Keratinocyte (primary cell): ENCODE results near the gene LRRC63. TPM values are rescaled to one million over a fixed set of nuclear protein-coding genes. Genes with fewer than 3 reads are reported as not detected.
"Not testable (repeated sequence)": the region's sequence is repeated elsewhere in the genome, so short reads cannot be mapped to it uniquely, and the experiment has no call there.

Source experiments
- DNase-seq: peaks from one replicate; pipeline ENCODE4 v3.0.0-alpha.2; 2011; ENCODE audit warnings: low read depth, missing footprints, low spot score
- FAIRE-seq: peaks from 2 replicates; lab custom pipeline; 2011; peaks lifted over from hg19 to GRCh38; lab: Jason Lieb, UNC
- H2AFZ ChIP-seq: 2 replicates; pipeline ENCODE4 v1.6.0; 2012; ENCODE audit warnings: low read length, control low read depth, inconsistent platforms; ENCODE audit not compliant: control insufficient read depth
- H3K27ac ChIP-seq: 2 replicates; pipeline ENCODE4 v1.5.1; 2011; ENCODE audit warnings: low read length; ENCODE audit not compliant: control insufficient read depth, insufficient read depth
- H3K27me3 ChIP-seq: 3 replicates; pipeline ENCODE4 v1.6.0; 2011; ENCODE audit warnings: low read length; ENCODE audit not compliant: control insufficient read depth, insufficient read depth; ENCODE audit errors: extremely low read depth
- H3K36me3 ChIP-seq, 2 experiments: 2 replicates in 1 of 2; 3 replicates in 1 of 2; pipeline ENCODE4 v1.5.1; 2011; ENCODE audit warnings: low read length in 2 of 2, mild to moderate bottlenecking in 1 of 2; ENCODE audit not compliant: control insufficient read depth in 2 of 2, insufficient read depth in 2 of 2; ENCODE audit errors: extremely low read depth in 1 of 2
- H3K4me1 ChIP-seq: 3 replicates; pipeline ENCODE4 v1.5.1; 2011; ENCODE audit warnings: low read length; ENCODE audit not compliant: control insufficient read depth, insufficient read depth; ENCODE audit errors: extremely low read depth
- H3K4me2 ChIP-seq: 3 replicates; pipeline ENCODE4 v1.6.0; 2011; ENCODE audit warnings: low read depth, low read length; ENCODE audit not compliant: control insufficient read depth, insufficient read depth; ENCODE audit errors: extremely low read depth
- H3K4me3 ChIP-seq, 3 experiments: fragments of 200-600 bp in 1 of 3; sonication (generic) in 1 of 3; 2 replicates in 2 of 3; 3 replicates in 1 of 3; pipeline ENCODE4 v1.5.1; 2011 to 2016; ENCODE audit warnings: low read length in 3 of 3, mild to moderate bottlenecking in 3 of 3, control low read depth in 2 of 3, inconsistent platforms in 1 of 3, low read depth in 1 of 3, mixed read lengths in 1 of 3, mixed run types in 1 of 3, moderate library complexity in 1 of 3; ENCODE audit not compliant: control insufficient read depth in 2 of 3, insufficient read depth in 2 of 3; ENCODE audit errors: extremely low read depth in 1 of 3
- H3K79me2 ChIP-seq: 2 replicates; pipeline ENCODE4 v1.6.0; 2012; ENCODE audit warnings: low read length; ENCODE audit not compliant: control insufficient read depth, insufficient read depth
- H3K9ac ChIP-seq: 3 replicates; pipeline ENCODE4 v1.6.0; 2011; ENCODE audit warnings: low read length; ENCODE audit not compliant: control insufficient read depth, insufficient read depth; ENCODE audit errors: extremely low read depth
- H3K9me1 ChIP-seq: 3 replicates; pipeline ENCODE4 v1.6.0; 2011; ENCODE audit warnings: low read length; ENCODE audit not compliant: control insufficient read depth, insufficient read depth; ENCODE audit errors: extremely low read depth
- H3K9me3 ChIP-seq: 2 replicates; pipeline ENCODE4 v1.5.1; 2012; ENCODE audit warnings: low read depth, low read length; ENCODE audit not compliant: control insufficient read depth
- H4K20me1 ChIP-seq: 3 replicates; pipeline ENCODE4 v1.6.0; 2011; ENCODE audit warnings: low read length; ENCODE audit not compliant: control insufficient read depth, insufficient read depth; ENCODE audit errors: extremely low read depth
- EZH2 ChIP-seq: IDR thresholded peaks from one replicate; pipeline ENCODE4 v1.6.1; 2012; ENCODE audit warnings: inconsistent platforms, mild to moderate bottlenecking, low read length, moderate library complexity
- dilution Hi-C: fragments of 300-500 bp; cut with MboI; formaldehyde crosslinking; loops from one replicate; pipeline ENCODE4 v1.7.0; 2020; ENCODE audit warnings: low sequenced_read_pairs; ENCODE audit not compliant: extremely low pct_ligation_motif_present
- polyA minus RNA-seq, 3 experiments: library from RNA; depleted of rRNA, polyadenylated mRNA; stranded (reverse); fragments of >200 nt; gene quantifications; 1 replicate in 1 of 3; 2 replicates in 1 of 3; 3 replicates in 1 of 3; pipeline ENCODE4 v1.2.3, GENCODE V29; 2011
- polyA plus RNA-seq, 5 experiments: library from polyadenylated mRNA; depleted of rRNA in 3 of 5; stranded (reverse) in 3 of 5; stranded (forward) in 1 of 5; unstranded in 1 of 5; fragments of >200 nt; gene quantifications; 1 replicate in 1 of 5; 2 replicates in 3 of 5; 3 replicates in 1 of 5; pipeline versions ENCODE4 v1.2.1 to v1.2.3, GENCODE V29; 2011 to 2012; ENCODE audit warnings: missing spikeins in 2 of 5, low read depth in 1 of 5, low replicate concordance in 1 of 5
- TF ChIP-seq, protein P1 (sequence below), 3 experiments: IDR thresholded peaks in 1 of 3; conservative IDR thresholded peaks in 1 of 3; optimal IDR thresholded peaks in 1 of 3; 2 replicates in 2 of 3; 3 replicates in 1 of 3; pipeline versions ENCODE3 to v1.5.1; 2011; ENCODE audit warnings: low read length in 3 of 3, mild to moderate bottlenecking in 3 of 3, moderate library complexity in 2 of 3, control low read depth in 1 of 3, inconsistent platforms in 1 of 3; ENCODE audit not compliant: insufficient read depth in 2 of 3; ENCODE audit errors: extremely low read depth in 1 of 3

The LRRC63 gene, protein sequence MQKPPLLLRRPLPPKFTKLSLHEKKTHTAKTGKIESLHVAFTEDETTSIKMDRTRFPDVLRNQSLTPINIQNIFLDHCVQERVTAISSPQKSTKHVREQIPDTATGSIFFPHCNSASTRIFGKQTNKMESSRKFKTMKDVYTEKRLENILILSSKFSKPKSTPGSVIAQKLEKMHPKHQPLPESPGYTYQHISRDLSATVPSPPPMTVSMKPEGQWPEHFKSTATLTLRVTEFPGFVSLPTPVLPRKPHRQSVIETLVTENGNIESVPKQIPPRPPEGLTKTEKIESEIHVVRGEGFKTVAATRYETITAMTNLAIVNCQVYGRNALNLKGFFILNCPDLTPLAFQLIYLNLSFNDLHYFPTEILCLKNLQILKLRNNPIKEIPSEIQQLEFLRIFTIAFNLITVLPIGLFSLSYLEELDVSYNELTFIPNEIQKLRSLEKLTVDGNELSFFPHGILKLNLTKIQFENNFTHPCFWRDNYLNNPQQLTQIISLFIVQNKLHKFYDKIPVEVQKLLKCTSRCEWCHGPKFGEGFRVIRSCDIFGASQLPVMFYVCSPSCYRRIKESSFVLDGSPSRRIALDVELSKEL
- polyA plus RNA-seq (0.02 to 0.05 TPM in 2 of 3 replicates, not detected in the other), polyA minus RNA-seq (not detected in 3 replicates)
- polyA plus RNA-seq (2011; ENCODE audit: low read depth): not detected
- polyA plus RNA-seq (2011; cell fraction: cytosol; rRNA removed): not detected in 2 replicates
- 0.05 TPM in 1 of 2 replicates, not detected in the other for polyA plus RNA-seq (2011; cell fraction: nucleus; rRNA removed)
- not detected in 2 replicates for polyA plus RNA-seq (2012; ENCODE audit: low replicate concordance)
- not detected for polyA minus RNA-seq (2011; cell fraction: cytosol; rRNA and poly(A)+ RNA removed)
- polyA minus RNA-seq (2011; cell fraction: nucleus; rRNA and poly(A)+ RNA removed): not detected in 2 replicates

DNA sequence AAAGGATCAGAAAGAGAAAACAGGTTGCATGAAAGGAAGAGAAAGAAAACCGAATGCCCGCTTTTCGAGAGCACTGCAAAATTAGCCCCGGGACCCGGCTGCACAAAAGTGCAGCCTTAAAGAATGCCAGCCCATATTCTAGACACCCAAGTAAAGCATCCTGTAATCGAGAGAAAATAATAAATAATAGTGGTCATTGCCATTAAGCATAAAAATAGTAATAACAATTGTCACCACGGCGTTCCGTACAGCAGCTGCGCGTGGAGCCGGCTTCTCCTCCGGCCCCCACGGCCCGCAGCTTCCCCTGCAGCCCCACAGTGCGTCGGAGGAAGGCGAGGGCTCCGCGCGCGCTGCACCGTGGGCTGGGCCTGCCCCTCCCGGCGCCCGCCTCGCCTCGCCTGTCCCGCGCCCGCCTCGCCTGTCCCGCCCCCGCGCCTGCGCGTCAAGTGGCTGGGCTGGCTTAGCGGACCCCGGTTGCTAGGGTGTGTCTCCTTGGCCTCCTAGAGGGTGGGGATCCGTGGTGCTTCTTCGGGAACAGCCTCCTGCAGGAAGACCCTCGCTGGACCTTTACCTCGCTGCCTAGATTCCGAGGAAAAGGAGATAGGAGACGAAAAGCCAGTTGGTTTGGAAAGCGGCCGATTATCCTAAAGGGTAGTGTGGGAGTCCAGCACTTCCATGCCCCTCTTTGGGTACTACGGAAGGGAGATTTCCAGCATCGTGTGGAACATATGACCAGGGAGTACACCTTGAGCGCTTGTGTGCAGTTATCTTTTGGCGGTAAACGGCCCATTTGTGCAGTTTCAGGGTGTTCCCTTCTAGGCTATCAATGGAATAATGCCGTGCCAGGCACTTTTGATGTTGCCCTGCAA lies at the start of gene LRRC63:
Gene LRRC63 (plus strand): TSS at position 446 of the 869 bp plus-strand sequence. CDS start 1,107 bp downstream, outside the sequence.
- DNase-seq: no peak
- no peaks in the 10 kb centered on the region for H3K36me3 ChIP-seq
- no peaks in the 10 kb centered on the region for H4K20me1 ChIP-seq
- H3K9me1 ChIP-seq: no peaks in the 10 kb centered on the region
- H3K79me2 ChIP-seq: no peaks in the 10 kb centered on the region
- H2AFZ ChIP-seq: peak within 1 kb of the TSS; percentile 86
- TF ChIP-seq, protein P1, sequence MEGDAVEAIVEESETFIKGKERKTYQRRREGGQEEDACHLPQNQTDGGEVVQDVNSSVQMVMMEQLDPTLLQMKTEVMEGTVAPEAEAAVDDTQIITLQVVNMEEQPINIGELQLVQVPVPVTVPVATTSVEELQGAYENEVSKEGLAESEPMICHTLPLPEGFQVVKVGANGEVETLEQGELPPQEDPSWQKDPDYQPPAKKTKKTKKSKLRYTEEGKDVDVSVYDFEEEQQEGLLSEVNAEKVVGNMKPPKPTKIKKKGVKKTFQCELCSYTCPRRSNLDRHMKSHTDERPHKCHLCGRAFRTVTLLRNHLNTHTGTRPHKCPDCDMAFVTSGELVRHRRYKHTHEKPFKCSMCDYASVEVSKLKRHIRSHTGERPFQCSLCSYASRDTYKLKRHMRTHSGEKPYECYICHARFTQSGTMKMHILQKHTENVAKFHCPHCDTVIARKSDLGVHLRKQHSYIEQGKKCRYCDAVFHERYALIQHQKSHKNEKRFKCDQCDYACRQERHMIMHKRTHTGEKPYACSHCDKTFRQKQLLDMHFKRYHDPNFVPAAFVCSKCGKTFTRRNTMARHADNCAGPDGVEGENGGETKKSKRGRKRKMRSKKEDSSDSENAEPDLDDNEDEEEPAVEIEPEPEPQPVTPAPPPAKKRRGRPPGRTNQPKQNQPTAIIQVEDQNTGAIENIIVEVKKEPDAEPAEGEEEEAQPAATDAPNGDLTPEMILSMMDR (optimal IDR thresholded peaks at IDR 0.05 in 1 of 3, IDR thresholded peaks at IDR 0.05 in 1 of 3, conservative IDR thresholded peaks at IDR 0.05 in 1 of 3; ENCODE audit: extremely low read depth in 1 of 3, insufficient read depth in 2 of 3, low read length in 3 of 3): no peak
- peak; percentile 67 for TF ChIP-seq EZH2
- peaks cover 24% of the 10 kb centered on the region for H3K27me3 ChIP-seq
- peak within 1 kb of the TSS; percentile 96 for H3K4me2 ChIP-seq
- dilution Hi-C loops: no loop called here
- no peak for FAIRE-seq
- no peak within 1 kb of the TSS for H3K9ac ChIP-seq
- no peak within 1 kb of the TSS for H3K27ac ChIP-seq
- H3K4me1 ChIP-seq: peaks cover 9% of the 10 kb centered on the region
- H3K9me3 ChIP-seq: no peaks in the 10 kb centered on the region
- peak within 1 kb of the TSS; percentile 36 to 60 (median 56) for H3K4me3 ChIP-seq

DNA sequence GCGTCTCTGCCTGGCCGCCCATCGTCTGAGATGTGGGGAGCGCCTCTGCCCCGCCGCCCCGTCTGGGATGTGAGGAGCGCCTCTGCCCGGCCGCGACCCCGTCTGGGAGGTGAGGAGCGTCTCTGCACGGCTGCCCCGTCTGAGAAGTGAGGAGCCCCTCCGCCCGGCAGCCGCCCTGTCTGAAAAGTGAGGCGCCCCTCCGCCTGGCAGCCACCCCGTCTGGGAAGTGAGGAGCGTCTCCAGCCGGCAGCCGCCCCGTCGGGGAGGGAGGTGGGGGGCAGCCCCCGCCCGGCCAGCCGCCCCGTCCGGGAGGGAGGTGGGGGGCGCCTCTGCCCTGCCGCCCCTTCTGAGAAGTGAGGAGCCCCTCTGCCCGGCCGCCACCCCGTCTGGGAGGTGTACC lies 49.0 kb upstream of the LRRC63 start:
- H3K36me3 ChIP-seq, DNase-seq, H3K4me3 ChIP-seq, dilution Hi-C loops, H3K79me2 ChIP-seq, H4K20me1 ChIP-seq, H3K27ac ChIP-seq, H3K9me1 ChIP-seq, H3K4me2 ChIP-seq, H2AFZ ChIP-seq, H3K9ac ChIP-seq, H3K9me3 ChIP-seq, H3K4me1 ChIP-seq, FAIRE-seq: not testable (repeated sequence)
- H3K27me3 ChIP-seq: peaks cover 15% of the 10 kb centered on the region
